Activated CD4-positive, alpha-beta memory T cell treated with anti-CD3 and anti-CD28 coated beads, Interleukin-2, amount 10 ng/mL, durations not matched to agents 7 days and 5 days (primary cell): ENCODE data around the gene OTUB2. TPM values are rescaled to one million over a fixed set of nuclear protein-coding genes. Genes with fewer than 3 reads are reported as not detected.

ENCODE experiments used
- CTCF ChIA-PET: fragments of 350-600 bp; sonication (Branson Sonifier 250); formaldehyde crosslinking; loops from one replicate; lab custom pipeline; 2021; ENCODE audit warnings: antibody characterized with exemption, inconsistent platforms; lab: Charles Lee
- POLR2A ChIA-PET: fragments of 350-600 bp; sonication (Branson Sonifier 250); formaldehyde crosslinking; loops from one replicate; lab custom pipeline; 2021; ENCODE audit warnings: antibody characterized with exemption; lab: Charles Lee
- DNase-seq: peaks from one replicate; pipeline ENCODE4 v3.0.0-alpha.2; 2020
- H3K27ac Mint-ChIP-seq: one replicate; pipeline ENCODE4 v1.8.0; 2021; ENCODE audit warnings: mild to moderate bottlenecking, mixed read lengths
- H3K27me3 Mint-ChIP-seq: one replicate; pipeline ENCODE4 v1.8.0; 2021; ENCODE audit warnings: mixed read lengths
- H3K36me3 Mint-ChIP-seq: one replicate; pipeline ENCODE4 v1.8.0; 2021; ENCODE audit warnings: low read depth, mixed read lengths
- H3K4me1 Mint-ChIP-seq: one replicate; pipeline ENCODE4 v1.8.0; 2021; ENCODE audit warnings: mixed read lengths
- H3K4me3 Mint-ChIP-seq: one replicate; pipeline ENCODE4 v1.8.0; 2021; ENCODE audit warnings: mild to moderate bottlenecking, mixed read lengths
- H3K9me3 Mint-ChIP-seq: one replicate; pipeline ENCODE4 v1.8.0; 2021; ENCODE audit warnings: mixed read lengths
- total RNA-seq, 2 experiments: library from RNA; stranded (reverse); gene quantifications; one replicate each; pipeline ENCODE4 v1.2.3, GENCODE V29; 2021

Gene OTUB2
- total RNA-seq, 2 experiments from 2014 or later, result 7.3 to 7.9 TPM

GRCh38 chr14:94077823-94078222 lies 51.7 kb downstream of the OTUB2 start:
- no peak for DNase-seq
- Mint-ChIP-seq H3K4me1 (peaks cover 65% of the 10 kb centered on the region), H3K9me3 (peaks cover 27% of the 10 kb centered on the region), H3K27me3 (no peaks in the 10 kb centered on the region), H3K4me3 (peak overlapping the region; percentile 98), H3K36me3 (peaks cover 75% of the 10 kb centered on the region), H3K27ac (no peak overlapping the region)
- ChIA-PET CTCF (interaction anchor here (0.9 kb wide), 1 partner anchor 102 kb away, joined by 4 read pairs; no protein-coding TSS in a partner anchor), POLR2A (no interaction called here)

GRCh38 chr14:94079891-94080620 lies 53.9 kb downstream of the OTUB2 start:
- no peak for DNase-seq
- ChIA-PET POLR2A (interaction anchor here (0.6 to 4.7 kb wide), 20 partner anchors 9 to 895 kb away, joined by 3 to 54 read pairs (median 4); partner anchors contain the start of genes ASB2, IFI27L2, LYSET and MOAP1), CTCF (interaction anchor here (1.1 to 2.4 kb wide), 8 partner anchors 23 to 140 kb away, joined by 3 to 30 read pairs (median 5); no protein-coding TSS in a partner anchor)
- peak overlapping the region; percentile 98 for H3K27ac Mint-ChIP-seq
- H3K27me3 Mint-ChIP-seq, result no peaks in the 10 kb centered on the region
- H3K4me1 Mint-ChIP-seq, result peaks cover 67% of the 10 kb centered on the region
- H3K36me3 Mint-ChIP-seq, result peaks cover 65% of the 10 kb centered on the region
- H3K4me3 Mint-ChIP-seq, result peak overlapping the region; percentile 98
- H3K9me3 Mint-ChIP-seq, result peaks cover 16% of the 10 kb centered on the region

GRCh38 chr14:94080621-94081385 lies 54.7 kb downstream of the OTUB2 start, which contains the start of the genes DDX24 and IFI27L1:
Gene DDX24 (minus strand): TSS chr14:94081202. CDS start chr14:94079742, 1,460 bp downstream.
Gene IFI27L1 (plus strand): TSS chr14:94081310. CDS start chr14:94096938, 15,628 bp downstream.
- Mint-ChIP-seq H3K27ac (peak within 1 kb of the TSS; percentile 98), H3K36me3 (peaks cover 57% of the 10 kb centered on the region), H3K4me3 (peak within 1 kb of the TSS; percentile 98), H3K4me1 (peaks cover 60% of the 10 kb centered on the region), H3K9me3 (peaks cover 9% of the 10 kb centered on the region), H3K27me3 (no peaks in the 10 kb centered on the region)
- POLR2A ChIA-PET, result interaction anchor here (0.7 to 4.7 kb wide), 33 partner anchors 8 to 896 kb away, joined by 3 to 54 read pairs (median 5); partner anchors contain the start of genes ASB2, IFI27L2, LYSET and MOAP1
- DNase-seq, result peak; percentile 98
- CTCF ChIA-PET, result interaction anchor here (0.8 to 2.9 kb wide), 15 partner anchors 24 to 405 kb away, joined by 3 to 30 read pairs (median 5); partner anchors contain the start of genes IFI27L2 and OTUB2

GRCh38 chr14:94081386-94081820 lies 55.3 kb downstream of the OTUB2 start:
- H3K4me1 Mint-ChIP-seq, result peaks cover 57% of the 10 kb centered on the region
- H3K36me3 Mint-ChIP-seq, result peaks cover 57% of the 10 kb centered on the region
- peak overlapping the region; percentile 98 for H3K4me3 Mint-ChIP-seq
- H3K27ac Mint-ChIP-seq, result peak overlapping the region; percentile 98
- peaks cover 8% of the 10 kb centered on the region for H3K9me3 Mint-ChIP-seq
- CTCF ChIA-PET, result interaction anchor here (0.8 to 2.9 kb wide), 14 partner anchors 25 to 405 kb away, joined by 3 to 30 read pairs (median 6); partner anchors contain the start of genes IFI27L2 and OTUB2
- no peak for DNase-seq
- POLR2A ChIA-PET, result interaction anchor here (0.7 to 4.7 kb wide), 29 partner anchors 8 to 897 kb away, joined by 3 to 54 read pairs (median 6); partner anchors contain the start of genes ASB2, IFI27L2, LYSET and MOAP1
- no peaks in the 10 kb centered on the region for H3K27me3 Mint-ChIP-seq

- Mint-ChIP-seq H3K4me1 (peaks cover 8% of the 10 kb centered on the region), H3K9me3 (peaks cover 3% of the 10 kb centered on the region), H3K4me3 (no peak overlapping the region), H3K27me3 (no peaks in the 10 kb centered on the region), H3K27ac (no peak overlapping the region), H3K36me3 (peaks cover 14% of the 10 kb centered on the region)
- DNase-seq, result no peak
- POLR2A ChIA-PET, result interaction anchor here (1.7 kb wide), 1 partner anchor 8 kb away, joined by 6 read pairs; the partner anchor contains the start of gene DDX24
- CTCF ChIA-PET, result interaction anchor here (0.6 to 0.7 kb wide), 2 partner anchors 92 to 221 kb away, joined by 3 to 4 read pairs; no protein-coding TSS in a partner anchor
These were observed 61.8 kb downstream of the OTUB2 start for GRCh38 chr14:94087891-94088290.

- CTCF ChIA-PET, result interaction anchor here (1.6 kb wide), 1 partner anchor 48 kb away, joined by 5 read pairs; no protein-coding TSS in a partner anchor
- POLR2A ChIA-PET, result interaction anchor here (1.7 kb wide), 1 partner anchor 8 kb away, joined by 6 read pairs; the partner anchor contains the start of gene DDX24
- Mint-ChIP-seq H3K27me3 (no peaks in the 10 kb centered on the region), H3K27ac (no peak overlapping the region), H3K9me3 (peaks cover 3% of the 10 kb centered on the region), H3K4me3 (no peak overlapping the region), H3K4me1 (peaks cover 3% of the 10 kb centered on the region), H3K36me3 (peaks cover 9% of the 10 kb centered on the region)
- DNase-seq, result no peak
These were observed 62.4 kb downstream of the OTUB2 start for GRCh38 chr14:94088516-94088915.

- Mint-ChIP-seq H3K4me3 (no peak overlapping the region), H3K4me1 (peaks cover under 1% of the 10 kb centered on the region), H3K27ac (no peak overlapping the region), H3K36me3 (peaks cover 7% of the 10 kb centered on the region), H3K9me3 (peaks cover 3% of the 10 kb centered on the region), H3K27me3 (no peaks in the 10 kb centered on the region)
- CTCF ChIA-PET, result interaction anchor here (0.9 to 1.6 kb wide), 2 partner anchors 47 to 149 kb away, joined by 3 to 5 read pairs; no protein-coding TSS in a partner anchor
- POLR2A ChIA-PET, result interaction anchor here (1.7 kb wide), 1 partner anchor 9 kb away, joined by 6 read pairs; the partner anchor contains the start of gene DDX24
- no peak for DNase-seq
These were observed 63.3 kb downstream of the OTUB2 start for GRCh38 chr14:94089479-94089878.

- Mint-ChIP-seq H3K9me3 (no peaks in the 10 kb centered on the region), H3K4me3 (no peak overlapping the region), H3K4me1 (no peaks in the 10 kb centered on the region), H3K36me3 (peaks cover 4% of the 10 kb centered on the region), H3K27ac (no peak overlapping the region), H3K27me3 (no peaks in the 10 kb centered on the region)
- no peak for DNase-seq
- ChIA-PET CTCF (no interaction called here), POLR2A (no interaction called here)
These were observed 67.3 kb downstream of the OTUB2 start for GRCh38 chr14:94093418-94093817.

GRCh38 chr14:94097091-94097490 lies 71.0 kb downstream of the OTUB2 start:
- no peaks in the 10 kb centered on the region for H3K27me3 Mint-ChIP-seq
- POLR2A ChIA-PET, result no interaction called here
- H3K27ac Mint-ChIP-seq, result no peak overlapping the region

More at GRCh38 chr14:94097091-94097490, 71.0 kb downstream of the OTUB2 start:
- H3K4me1 Mint-ChIP-seq, result no peaks in the 10 kb centered on the region
- CTCF ChIA-PET, result interaction anchor here (0.9 kb wide), 1 partner anchor 40 kb away, joined by 3 read pairs; no protein-coding TSS in a partner anchor
- H3K9me3 Mint-ChIP-seq, result no peaks in the 10 kb centered on the region
- no peak overlapping the region for H3K4me3 Mint-ChIP-seq
- no peak for DNase-seq
- H3K36me3 Mint-ChIP-seq, result peaks cover 9% of the 10 kb centered on the region

Other genes starting within 250 kb of the OTUB2 start
- gene PRIMA1, start 237.9 kb upstream of the OTUB2 start, total RNA-seq, result not detected
- gene FAM181A, start 99.0 kb upstream of the OTUB2 start, total RNA-seq, result not detected
- 10 to 100 TPM; 93.9 to 99.3 TPM for gene ASB2, start 49.8 kb upstream of the OTUB2 start, total RNA-seq
- gene CCDC197, start 29.0 kb upstream of the OTUB2 start, total RNA-seq, result under 1 TPM in 1 of 2 experiments, not detected in 1; 0.45 TPM
- gene DDX24, start 54.9 kb downstream of the OTUB2 start, total RNA-seq, result 100 to 1,000 TPM; 210 to 216 TPM
- 10 to 100 TPM; 49.5 to 51.0 TPM for gene IFI27L1, start 55.0 kb downstream of the OTUB2 start, total RNA-seq
- 100 to 1,000 TPM; 184 to 186 TPM for gene IFI27, start 84.4 kb downstream of the OTUB2 start, total RNA-seq
- 100 to 1,000 TPM; 100 to 102 TPM for gene IFI27L2, start 103.3 kb downstream of the OTUB2 start, total RNA-seq
- 1 to 10 TPM; 3.3 to 4.9 TPM for gene PPP4R4, start 148.0 kb downstream of the OTUB2 start, total RNA-seq